ENCODE data around the gene PEX13.
"Not testable (repeated sequence)": the region's sequence is repeated elsewhere in the genome, so short reads cannot be mapped to it uniquely, and the experiment has no call there.

The PEX13 gene

DNA sequence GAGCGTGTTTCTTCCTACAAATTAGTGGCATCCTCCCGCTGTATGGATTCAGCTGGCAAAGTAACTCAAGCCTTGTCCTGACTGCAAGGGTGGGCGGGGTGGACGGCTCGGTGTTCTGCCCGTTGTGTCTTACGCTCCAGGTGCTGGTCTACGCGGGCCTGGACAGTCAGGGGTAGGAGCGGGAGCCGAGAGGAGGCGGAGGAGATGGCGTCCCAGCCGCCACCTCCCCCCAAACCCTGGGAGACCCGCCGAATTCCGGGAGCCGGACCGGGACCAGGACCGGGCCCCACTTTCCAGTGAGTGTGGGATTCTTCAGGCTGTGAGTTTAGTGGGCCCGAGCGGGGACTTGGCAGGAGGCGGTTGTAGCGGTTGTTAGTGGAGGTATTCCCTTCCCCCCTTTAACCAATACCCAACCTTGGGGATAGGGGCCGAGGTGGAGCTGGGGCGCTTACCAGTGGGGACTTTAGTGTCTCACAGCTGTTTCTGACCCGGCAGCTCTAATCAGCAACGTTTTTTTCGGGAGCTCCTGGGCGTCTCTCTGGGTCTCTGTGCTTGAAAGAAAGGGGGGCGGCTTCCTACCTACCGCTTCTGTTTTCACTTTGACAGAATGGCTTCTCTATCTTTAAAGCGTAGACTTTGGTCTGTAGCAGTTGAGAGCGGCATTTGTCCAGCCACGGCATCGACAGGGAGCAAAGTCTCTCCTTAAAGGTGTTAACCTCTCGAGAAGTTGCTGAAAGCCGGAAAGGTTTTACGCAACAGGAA, at the start of gene PEX13, which contains the start of gene PUS10:
PEX13 (plus strand) TSS at position 165 of the 762 bp plus-strand sequence; CDS start at position 205, 40 bp downstream.
PUS10 (minus strand) TSS at position 700 of the 762 bp plus-strand sequence. CDS start 6,365 bp downstream, outside the sequence.
- peak; percentile 79 for DNase-seq

- no peak for DNase-seq
Measured at GRCh38 chr2:60972889-60973656, 44.4 kb upstream of the PEX13 start.

DNA sequence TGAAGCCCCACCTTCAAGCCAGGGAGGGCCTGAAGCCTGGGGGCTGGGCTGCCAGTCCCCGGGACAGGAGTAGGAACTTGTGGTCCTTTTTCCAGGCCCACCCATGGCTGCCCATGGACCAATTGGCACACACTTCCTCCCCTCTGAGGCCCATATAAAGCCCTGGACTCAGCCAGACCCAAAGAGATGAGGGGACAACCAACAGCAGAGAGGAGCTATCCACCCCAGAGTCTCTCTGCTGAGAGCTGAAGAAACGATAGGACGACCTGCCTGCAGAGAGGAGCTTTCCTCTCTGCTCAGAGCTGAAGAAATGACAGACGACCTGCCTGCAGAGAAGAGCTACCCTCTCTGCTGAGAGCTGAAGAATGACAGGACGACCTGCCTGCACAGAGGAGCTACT, 43.8 kb upstream of the PEX13 start:
- DNase-seq, result no peak

DNA sequence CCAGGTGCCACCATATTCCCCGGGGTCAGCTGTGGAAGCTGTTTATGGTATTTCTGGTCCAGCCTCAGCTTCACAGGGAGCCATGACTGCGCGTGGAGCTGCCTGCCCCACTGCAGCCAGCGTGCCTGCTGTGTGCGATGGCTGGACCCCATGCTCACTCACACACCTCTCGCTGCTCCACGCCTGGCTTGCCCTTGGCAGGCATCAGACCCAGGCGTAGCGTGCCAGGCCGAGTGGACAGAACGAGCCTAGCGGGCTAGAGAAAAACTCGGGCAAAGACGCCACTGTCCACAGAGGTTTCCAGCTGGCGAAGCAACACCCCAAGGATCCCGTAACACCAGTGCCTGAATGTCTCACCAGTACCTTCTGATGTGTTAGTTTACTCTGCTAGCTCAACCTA, 42.9 kb upstream of the PEX13 start:
- no peak for DNase-seq

- DNase-seq, result no peak
Measured at GRCh38 chr2:60976256-60976850, 41.2 kb upstream of the PEX13 start.

DNA sequence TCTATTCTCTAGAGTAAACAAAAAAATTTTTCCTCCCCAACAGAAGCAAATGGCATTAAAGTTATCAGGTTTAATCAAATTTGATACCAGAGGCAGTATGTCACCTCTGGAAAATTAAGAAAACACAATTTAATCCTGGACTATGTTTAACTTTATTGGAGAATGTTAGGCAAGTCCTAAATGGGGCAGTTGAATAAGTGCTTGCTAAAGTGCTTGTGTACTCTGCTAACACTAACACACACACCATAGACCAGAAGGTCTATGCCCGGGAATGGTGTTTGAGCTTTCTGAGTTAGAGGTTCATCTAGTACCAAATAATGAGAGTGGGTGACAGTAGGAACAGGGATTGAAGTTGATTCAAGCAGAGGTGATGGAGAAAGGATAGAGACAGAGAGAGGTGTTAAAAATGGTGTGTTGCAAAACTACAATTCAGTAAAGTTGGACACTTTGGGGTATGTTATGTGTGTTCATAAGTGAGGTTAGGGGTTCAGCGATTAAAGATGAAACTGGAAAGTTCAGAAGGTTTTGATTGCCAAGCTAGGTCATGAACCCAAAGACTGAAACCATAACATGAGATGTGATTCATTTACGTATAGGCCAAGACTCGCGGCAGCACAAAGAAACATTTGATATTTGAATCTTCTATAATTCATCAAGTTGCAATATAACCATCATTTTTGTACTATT, 40.5 kb upstream of the PEX13 start:
- no peak for DNase-seq

GRCh38 chr2:60977562-60977895, 40.0 kb upstream of the PEX13 start:
- DNase-seq, result no peak

DNA sequence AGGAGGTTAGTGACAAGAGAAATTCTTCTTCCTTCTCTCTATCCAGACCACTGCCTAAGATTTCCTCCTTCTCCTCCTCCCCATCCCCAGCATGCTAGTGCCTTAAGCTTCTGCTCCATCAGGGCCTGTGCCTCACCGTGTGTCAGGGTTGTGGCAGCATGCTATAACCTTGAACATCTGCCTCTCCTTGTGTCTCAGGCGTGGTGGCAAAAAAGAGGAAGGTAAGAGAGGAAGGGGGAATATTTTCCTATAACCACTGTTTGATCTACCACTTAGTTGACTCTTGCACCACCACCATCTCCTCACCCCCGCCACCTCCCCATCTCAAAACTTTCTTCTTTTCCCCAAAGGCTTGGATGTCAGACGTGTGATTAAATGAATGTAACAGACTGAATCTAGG, 38.3 kb upstream of the PEX13 start:
- no peak for DNase-seq

DNA sequence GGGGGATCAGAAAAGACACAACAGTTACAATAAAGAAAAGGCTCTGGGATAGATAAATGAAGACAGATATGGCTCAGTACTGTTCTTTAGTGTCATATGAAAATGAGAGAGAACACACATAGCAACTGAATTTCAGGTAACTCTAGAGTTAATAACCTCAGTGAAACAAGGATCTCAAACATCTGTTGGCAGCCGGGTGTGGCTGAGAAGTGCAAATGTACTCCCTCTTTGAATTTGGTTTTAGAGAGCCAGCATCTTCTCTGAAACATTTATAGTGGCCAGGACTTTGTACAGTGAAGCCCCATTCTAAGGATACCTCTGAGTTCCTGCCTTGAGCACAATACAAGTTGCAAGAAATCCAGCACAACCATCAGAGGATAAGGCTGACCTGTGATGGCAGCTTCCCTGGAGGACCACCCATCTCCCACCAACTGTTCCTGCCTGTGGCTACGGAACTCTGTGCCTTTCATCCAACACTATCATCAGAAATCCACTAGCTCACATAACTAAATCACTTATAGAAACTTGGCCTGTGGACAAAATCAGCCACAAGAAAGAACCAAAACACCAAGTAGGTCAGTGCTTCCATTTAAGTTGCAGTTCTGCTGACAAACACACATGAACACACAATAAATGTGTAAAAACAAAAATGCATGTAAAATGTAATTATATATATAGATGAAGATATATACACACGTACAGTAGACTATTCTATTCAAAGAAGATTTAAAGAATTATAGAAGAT, 37.3 kb upstream of the PEX13 start:
- no peak for DNase-seq

- not testable (repeated sequence) for DNase-seq
Measured at GRCh38 chr2:60982066-60982465, 35.5 kb upstream of the PEX13 start.

- DNase-seq, result no peak
Measured at GRCh38 chr2:60984720-60985119, 32.8 kb upstream of the PEX13 start.

DNA sequence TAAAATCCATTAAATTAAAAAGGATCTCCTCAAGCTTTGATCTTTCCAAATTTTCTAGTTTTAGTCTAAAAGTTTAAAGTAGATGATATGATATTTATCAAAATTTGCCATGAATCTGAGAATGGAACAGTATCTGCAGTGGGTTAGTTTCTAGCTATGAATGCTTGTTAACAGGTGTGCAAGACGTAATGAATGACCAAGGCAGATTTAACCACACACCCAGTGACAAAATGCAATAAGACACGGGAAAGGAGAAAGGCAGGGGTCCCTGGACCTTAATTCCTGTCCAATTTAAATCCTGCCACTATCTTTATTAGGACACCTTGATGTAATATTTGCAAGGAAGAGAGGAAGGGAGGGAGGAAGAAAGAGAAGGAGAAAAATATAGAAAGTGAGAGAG, 30.5 kb upstream of the PEX13 start:
- no peak for DNase-seq

DNA sequence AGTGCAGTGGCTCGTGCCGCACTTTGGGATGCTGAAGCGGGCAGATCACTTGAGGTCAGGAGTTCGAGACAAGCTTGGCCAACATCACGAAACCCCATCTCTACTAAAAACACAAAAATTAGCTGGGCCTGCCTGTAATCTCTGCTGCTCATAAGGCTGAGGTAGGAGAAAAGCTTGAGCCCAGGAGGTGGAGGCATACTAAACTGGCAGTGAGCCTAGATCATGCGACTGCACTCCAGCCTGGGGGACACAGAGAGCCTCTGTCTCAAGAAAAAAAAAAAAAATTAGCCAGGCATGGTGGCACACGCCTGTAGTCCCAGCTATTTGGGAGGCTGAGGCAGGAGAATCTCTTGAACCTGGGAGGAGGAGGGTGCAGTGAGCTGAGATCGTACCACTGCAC, 29.9 kb upstream of the PEX13 start:
- DNase-seq, result not testable (repeated sequence)

- no peak for DNase-seq
Measured at GRCh38 chr2:60989259-60989658, 28.3 kb upstream of the PEX13 start.

DNA sequence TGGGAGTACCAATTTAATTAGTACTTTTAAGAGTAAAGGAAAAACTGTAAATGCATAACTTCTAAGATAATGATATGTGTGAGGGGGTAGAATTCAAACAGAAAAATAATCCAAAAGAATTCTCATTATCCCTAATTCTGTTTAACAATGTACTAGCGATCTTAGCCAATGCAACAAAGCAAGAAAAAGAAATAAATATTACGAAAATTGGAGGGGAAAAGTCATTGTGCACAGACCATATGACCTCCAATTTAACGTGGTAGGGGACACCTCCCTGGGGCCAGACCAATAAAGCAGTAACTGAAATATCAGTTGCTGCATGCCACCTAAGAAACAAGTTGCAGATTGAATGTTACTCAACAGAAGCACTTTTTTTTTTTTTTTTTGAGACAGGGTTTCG, 25.9 kb upstream of the PEX13 start:
- DNase-seq, result no peak

DNA sequence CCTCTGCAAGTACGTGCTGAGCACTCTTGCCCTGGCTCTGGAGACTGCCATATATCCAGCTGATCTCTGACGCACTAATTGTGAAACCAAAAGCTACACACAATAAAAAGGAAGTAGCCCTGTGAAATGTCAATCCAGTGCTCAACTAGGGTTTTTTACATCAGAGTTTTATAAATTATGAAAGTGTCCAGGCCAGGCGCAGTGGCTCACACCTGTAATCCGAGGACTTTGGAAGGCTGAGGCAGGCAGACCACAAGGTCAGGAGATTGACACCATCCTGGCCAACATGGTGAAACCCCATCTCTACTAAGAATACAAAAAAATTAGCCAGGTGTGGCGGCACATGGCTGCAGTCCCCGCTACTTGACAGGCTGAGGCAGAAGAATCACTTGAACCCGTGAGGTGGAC, 24.5 kb upstream of the PEX13 start:
- DNase-seq, result no peak

DNA sequence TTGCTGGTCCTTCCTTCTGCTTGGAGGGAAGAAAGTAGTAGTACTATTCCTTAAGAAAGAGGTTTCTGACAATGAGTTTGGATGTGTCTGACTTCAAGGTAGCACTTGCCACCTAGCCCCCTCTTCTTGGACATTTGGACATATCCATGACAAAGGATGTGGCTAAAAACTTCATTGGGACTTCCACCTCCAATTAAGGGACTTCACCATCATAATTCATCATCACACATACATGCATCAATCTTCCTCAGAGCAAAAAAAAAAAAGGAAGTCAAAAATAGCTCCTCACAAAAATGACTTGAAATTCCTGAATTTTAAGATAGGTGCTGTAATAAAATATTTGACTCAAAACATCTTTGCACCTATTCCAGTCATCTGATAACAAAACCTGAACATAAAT, 23.4 kb upstream of the PEX13 start:
- no peak for DNase-seq

DNA sequence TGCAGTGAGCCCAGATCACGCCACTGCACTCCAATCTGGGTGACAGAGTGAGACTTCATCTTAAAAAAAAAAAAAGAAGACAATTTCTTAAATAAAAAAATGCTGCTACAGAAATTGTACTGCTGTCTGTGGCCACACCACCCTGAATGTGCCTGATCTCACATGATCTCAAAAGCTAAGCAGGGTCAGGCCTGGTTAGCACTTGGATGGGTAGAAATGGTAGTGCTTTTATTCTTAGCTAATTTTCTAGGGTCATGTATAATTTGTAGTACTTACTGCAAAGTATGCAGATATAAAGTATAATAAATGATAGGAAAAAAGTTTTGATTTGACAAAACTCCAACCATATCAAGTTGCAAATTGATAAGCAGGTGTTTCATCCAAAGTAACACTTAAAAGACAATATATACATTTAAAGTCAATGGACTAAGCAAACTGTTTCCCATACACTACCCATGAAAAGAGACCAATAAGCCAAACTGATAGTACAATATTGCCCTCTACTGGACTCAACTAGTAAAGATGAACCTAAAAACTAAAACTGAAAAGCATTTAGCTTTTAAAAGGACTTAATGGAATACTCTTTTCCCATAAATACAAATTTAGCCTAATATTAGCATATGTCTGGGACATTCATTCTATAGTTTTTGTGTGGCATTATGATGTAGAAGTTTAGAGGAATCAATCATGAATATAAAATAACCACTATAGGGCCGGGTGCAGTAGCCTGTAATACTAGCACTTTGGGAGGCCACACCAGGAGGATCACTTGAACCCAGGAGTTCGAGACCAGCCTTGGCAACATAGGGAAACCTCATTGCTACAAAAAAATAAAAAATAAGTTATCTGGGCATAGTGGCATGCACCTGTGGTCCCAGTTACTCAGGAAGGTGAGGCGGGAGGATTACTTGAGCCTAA, 18.6 kb upstream of the PEX13 start:
- no peak for DNase-seq

DNA sequence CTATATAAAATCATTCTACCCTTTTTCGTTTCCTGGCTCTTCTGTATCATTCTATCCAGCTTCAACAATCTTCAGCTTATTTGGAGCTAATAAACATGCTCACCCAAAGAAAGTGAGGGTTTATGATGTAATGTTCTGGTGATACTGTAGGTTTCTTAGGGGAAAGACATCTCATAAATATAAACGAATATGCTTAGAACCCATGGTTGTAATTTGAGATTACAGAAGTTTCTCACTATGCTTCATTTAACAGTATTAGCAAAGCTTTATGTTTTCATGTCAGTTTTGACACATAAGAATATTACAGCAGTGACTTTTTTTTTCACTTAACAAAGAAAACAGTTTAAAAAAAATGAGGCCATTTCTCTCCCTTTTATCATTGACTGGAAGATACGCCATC, 11.8 kb upstream of the PEX13 start:
- no peak for DNase-seq

DNA sequence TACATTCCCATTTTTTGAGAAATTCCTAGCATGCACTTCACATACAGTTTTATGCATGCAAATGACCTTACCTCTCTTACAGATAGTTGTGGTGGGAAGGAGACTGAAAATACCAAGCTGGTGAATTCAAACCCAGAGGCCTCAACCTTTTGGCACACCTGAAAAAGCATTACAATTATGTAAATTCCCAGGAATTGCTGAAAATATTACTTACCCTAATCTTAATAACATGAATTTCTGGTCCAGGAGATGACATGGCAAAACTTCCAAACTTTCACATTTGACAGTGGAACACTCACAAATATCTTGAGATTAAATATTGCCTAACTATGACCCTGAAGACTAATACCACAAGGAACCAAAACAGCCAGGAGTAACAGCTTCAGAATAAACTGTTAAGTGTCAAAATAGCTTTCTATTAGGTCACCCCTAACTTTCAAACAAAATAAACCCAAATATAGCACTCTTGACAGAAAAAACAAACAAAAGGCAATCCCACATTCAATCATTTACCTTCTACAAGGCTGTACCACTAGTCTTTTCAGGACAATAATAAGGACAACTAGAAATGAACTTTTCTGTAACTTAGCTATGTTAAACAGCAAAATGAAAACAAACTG, 10.9 kb upstream of the PEX13 start:
- no peak for DNase-seq

DNA sequence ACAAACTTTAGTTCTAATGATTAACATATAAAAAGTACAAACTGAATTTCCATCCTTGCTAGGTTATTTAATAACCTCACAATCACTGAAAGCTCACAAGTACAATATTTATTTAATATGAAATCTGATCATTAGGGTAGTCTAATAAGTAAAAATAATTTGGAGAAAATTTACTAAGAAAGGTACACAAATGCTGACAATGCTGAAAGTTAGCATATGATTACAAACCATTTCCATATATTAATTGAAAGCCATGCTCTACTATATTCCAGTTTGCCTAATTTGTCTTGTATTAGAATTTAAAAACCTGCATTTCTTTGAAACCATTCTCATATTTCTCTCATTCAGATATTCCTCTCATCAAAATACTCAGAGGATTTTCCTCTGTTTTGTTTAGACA, 8.2 kb upstream of the PEX13 start:
- no peak for DNase-seq
